NCI-H748 (cell line): Measurements from ENCODE around the gene MYCBP2.
"Not testable (repeated sequence)": the region's sequence is repeated elsewhere in the genome, so short reads cannot be mapped to it uniquely, and the experiment has no call there.

Experiments used
- DNase-seq: peaks from one replicate; lab custom pipeline; 2025; ENCODE audit not compliant: unreplicated experiment; lab: John Stamatoyannopoulos, UW

The MYCBP2 gene

DNA sequence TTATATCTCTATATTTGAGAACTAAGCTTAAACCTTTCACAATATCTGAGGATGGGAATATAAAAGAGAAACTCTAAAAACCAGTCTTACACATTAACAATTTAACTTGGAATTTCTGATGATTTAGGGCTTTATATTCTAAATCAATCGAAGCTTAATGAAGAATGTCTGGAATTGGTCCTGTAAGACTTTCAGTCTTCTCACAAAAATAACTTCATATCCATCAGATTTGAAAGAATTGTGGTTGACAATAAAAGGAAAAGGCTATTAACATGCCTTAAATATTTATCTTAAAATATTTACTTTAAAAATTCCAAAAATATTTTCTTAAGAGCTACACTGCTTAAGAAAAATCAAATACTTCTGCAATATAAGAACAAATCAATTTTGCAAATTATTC is 27.3 kb downstream of the MYCBP2 start:
- DNase-seq: no peak

DNA sequence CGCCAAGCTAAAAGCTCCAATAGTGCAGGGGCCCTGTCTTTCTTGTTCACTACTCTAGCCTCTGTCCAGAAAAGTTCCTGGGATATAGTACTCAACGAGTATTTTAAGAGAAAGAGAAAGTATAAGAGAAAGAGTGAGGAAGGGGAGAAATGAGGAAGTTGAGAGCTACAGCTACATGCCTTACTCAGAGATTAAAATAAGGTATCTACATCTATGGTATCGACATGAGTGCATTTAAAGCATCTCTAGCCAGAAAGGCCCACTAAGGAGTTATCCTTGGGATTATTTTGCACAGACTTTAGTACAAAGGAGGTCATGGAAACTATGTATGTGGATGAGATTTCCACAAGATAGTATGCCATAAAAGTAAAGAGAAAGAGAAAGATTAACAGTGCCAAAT is 28.5 kb downstream of the MYCBP2 start:
- DNase-seq: no peak

DNA sequence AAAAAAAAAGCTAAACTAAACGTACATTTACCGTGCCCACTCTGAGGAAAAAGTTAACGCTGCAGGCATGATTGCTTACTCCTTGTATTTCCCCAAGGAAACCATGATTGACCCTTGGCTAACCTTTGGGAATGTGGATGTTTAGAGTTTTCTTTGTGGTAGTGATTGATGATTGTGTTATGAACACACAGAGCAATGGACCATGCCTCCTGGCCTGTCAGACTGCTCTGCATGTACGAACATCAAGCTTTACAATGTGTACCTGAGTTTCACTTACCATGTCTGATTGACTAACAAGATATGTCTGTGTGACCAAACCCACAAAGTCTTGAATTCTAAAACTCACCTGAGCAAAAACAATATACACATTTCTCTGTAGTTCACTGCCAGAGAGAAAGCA is 35.1 kb downstream of the MYCBP2 start:
- DNase-seq: no peak

DNA sequence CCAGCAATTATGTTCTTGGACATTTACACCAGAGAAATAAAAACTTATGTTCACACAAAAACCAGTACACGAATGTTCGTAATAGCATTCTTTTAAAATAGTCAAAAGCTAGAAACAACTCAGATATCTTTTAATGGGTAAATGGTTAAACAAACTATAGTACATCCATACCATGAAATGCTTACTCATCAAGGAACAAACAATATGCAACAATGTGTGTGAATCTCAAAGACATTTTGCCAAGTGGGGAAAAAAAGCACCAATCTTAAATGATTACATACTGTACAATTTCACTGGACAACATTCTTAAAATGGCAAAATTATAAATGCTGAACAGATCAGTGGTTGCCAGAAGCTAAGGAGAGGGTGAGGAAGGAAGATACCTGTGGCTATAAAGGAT is 36.6 kb downstream of the MYCBP2 start:
- DNase-seq: no peak

DNA sequence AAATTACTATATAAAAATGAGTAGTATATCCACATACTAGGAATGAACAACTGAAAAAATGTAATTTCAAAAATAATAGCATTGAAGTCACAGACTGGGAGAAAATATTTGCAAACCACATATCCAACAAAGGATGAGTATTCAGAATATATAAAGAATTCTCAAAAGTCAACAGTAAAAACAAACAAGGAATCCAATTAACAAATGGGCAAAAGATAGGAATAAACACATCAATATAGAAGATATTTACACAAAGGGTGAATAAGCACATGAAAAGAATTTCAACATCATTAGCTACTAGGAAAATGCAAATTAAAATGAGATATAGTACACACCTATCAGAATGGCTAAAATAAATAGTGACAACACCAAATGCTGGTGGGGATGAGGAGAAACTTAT is 37.0 kb downstream of the MYCBP2 start:
- no peak for DNase-seq

DNA sequence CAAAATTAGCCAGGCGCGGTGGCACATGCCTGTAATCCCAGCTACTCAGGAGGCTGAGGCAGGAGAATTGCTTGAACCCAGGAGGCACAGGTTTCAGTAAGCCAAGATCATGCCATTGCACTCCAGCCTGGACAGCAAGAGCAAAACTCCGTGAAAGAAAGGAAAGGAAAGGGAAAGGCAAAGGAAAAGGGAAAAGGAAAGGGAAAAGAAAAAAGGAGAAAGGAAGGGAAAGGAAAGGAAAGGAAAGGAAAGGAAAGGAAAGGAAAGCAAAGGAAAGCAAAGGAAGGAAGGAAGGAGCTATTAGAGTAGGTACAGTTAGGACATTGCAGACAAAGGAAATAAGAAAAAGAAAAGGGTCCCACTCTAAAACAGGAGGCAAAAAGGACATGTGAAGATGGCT is 41.3 kb downstream of the MYCBP2 start:
- not testable (repeated sequence) for DNase-seq

DNA sequence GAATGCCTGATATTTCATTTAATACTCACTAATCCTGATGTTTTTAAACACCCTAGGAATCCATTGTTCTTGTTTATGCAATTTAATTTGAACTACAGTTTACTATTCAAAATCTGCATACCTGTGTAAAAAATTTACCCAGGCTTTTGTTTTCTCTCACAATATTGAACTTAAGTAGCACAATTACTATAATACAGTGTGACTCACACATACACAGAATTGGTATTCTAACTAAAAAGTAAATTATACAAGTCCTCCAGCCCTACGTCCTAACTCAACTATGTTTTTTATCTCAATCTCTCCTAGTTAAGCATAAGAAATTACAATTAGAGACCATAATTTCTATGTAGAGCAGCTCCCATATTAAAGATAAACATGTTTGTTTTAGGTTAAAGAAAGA is 41.8 kb downstream of the MYCBP2 start:
- DNase-seq: no peak

DNA sequence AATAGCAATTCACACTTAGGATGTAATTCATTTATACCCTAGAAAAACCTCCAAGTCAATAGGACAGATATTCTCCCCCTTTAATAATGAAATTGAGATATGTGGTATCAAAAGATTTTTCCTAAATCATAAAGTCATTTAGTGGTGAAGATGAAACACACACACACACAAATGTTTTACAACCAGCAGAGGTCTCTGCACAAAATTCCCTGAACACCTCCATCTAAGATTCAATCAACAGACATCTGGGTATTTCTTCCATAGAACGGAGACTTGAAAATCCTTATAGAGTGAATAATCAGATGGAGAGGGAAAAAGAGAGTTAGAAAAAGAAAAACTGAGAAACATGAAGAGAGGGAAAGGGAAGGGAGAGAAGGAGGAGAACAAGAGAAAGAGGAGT is 52.8 kb downstream of the MYCBP2 start:
- no peak for DNase-seq

DNA sequence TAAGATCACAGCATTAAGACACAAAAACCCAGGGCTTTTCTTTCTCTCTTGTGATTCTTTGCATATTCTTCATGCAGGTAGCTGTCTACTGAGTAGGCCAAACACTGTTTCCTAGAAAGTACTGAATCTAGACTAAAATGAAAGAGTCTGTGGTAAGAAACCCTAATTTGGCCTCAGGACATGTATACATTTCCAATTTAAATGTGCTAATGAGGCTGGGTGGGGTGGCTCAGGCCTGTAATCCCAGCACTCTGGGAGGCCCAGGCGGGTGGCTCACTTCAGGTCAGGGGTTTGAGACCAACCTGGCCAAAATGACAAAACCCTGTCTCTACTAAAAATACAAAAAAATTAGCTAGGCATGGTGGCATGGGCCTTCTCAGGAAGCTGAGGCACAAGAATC is 57.8 kb downstream of the MYCBP2 start:
- DNase-seq: no peak

DNA sequence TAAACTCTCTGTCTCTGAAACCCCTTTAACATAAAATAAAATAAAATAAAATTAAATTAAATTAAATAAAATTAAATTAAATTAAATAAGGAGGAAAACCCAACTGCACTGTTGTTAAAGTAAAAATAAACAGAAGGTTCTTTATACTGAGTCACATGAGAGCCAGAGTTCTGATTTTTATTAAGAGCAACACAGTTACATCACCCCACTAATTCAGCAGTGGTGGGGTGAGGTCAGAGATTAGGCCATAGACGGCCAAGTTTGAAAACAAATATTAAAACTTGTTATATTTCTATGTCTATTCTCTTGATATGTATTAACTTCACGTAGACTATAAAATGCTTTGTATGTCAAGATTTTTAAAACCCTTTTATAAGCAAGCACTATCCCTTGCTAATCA is 59.5 kb downstream of the MYCBP2 start:
- no peak for DNase-seq

DNA sequence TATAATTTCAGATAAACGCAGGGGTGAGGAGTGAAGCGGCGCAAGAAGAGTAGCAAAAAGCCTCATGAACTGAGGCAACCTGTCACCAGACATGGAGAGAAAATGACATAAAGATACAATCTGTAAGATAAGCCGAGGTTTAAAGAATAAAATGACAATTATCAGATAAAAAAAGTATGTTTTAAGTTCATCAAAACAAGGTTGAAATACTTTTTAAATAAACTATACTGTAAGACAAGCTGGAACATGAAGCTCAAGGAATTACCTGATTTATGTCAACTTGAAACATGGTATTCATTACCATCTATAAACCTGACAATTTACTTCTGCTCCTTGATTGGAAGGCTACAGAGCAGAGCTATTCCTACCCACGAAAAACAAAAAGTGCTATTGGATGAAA is 61.6 kb downstream of the MYCBP2 start:
- no peak for DNase-seq

DNA sequence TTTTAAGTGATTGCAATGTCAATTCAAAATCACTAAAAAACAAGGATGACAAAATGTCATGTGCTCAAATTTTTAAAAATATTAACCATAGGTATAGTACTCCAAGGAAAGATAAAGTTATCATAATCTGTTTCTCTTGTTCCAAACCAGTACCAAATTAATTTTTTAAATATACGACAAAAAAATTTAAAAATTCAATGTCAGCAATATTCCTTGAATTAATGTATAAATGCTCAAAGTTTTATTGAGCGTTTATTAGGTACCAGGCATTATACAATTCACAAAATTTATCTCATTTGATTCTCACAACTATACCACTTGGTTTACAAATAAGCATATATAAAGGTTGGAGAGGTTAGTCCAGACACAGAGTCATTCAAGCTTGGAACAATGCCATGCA is 64.7 kb downstream of the MYCBP2 start:
- DNase-seq: no peak

DNA sequence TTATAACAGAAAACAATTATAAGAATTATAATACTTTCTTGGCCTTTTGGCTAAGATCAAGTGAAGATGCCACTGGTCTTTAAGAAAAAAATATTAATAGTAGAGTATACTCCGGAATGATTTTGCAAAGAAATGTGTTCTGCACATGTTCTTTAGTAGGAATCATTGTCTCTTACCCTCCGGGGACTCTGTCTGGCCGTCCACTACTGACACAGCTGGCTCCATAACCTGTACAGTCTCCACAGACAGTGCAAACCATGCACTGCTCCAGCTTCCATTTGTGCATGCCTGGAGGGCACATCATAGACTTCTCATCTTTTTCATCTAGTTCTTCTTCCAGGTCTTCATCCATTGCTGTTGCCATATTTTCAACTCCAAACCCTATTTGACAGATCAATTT is 75.9 kb downstream of the MYCBP2 start:
- DNase-seq: no peak

DNA sequence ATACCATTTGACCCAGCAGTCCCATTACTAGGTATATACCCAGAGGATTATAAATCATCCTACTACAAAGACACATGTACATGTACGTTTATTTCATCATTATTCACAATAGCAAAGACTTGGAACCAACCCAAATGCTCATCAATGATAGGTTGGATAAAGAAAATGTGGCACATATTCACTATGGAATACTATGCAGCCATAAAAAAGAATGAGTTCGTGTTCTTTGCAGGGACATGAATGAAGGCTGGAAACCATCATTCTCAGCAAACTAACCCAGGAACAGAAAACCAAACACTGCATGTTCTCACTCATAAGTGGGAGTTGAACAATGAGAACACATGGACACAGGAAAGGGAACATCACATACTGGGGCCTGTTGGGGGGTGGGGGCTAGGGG is 81.7 kb downstream of the MYCBP2 start:
- not testable (repeated sequence) for DNase-seq

DNA sequence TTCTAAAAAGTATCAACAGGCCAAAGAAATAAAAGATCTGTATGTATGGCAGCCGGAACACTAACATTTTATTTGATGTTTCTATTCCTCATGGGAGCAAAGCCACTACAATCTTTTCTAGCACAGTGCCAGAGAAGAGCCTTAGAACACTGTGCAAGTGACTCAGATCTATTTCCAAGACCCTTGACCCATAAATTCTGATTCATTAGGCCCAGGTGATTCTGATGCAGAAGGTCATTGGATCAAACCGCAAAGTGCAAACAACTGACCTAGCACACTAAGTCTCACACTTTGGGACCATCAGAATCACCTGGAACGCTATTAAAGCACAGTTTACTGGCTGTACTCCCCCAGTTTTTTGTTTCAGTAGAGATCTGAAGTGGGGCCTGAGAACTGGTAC is 87.6 kb downstream of the MYCBP2 start:
- DNase-seq: no peak

DNA sequence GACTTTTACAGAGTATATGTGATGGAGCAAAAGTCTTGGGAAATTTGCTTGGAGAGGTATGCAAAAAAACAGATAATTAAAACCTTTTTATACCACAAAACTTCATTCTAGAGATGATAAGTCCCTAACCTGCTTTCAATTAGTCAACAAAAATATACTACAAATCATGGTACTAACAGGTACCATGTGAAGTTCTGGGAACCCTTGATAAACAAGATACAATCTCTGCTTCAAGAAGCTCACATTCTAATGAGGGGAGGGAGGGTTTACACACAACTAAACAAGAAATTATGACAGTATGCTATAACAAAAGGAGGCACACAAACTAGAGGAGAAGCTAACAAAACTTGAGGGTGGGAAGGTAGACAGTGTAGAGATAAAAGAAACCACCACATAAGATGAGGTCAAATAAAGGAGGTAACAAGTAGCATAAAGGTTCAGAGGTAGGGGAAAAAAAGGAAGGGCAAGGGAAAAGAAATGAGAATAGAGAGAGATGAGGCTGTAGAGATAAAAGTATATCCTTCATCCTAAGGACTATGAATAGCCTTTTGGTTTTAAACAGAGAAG is 91.4 kb downstream of the MYCBP2 start:
- DNase-seq: no peak

DNA sequence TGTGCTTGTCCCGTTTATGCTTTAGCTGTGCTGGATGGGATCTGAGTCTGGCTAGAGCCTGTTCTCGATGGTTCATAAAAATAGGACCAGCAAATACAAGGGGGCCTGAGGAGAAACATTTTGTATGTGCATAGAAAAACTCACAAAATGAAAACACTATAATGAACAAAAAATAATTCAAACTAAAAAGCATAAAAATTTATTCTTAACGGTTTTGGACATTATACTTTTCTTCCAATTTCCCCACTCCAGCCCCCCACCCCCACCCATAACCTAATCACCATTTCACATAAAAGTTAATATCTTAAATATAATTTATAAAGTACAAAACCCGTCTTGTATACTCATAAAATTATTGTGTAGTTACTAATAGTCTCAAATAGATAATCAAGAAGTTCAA is 93.7 kb downstream of the MYCBP2 start:
- DNase-seq: no peak

DNA sequence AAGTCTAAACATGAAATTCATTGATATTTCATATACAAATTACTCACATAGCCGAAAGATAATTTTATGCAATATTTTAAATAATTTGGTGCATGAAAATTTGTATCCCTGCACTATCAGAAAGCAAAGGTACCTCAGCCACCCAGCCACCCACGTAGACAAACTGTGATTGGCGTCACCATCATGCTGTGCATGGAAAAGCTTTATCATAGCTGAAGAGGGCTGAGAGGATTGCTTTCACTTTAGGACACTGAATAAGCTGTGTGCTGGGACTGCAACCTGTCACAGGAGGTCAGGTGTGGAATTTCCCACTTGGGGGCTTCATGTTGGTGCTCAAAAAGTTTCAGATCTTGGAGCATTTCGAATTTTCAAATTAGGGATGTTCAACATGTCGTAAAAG is 96.3 kb downstream of the MYCBP2 start:
- DNase-seq: no peak

DNA sequence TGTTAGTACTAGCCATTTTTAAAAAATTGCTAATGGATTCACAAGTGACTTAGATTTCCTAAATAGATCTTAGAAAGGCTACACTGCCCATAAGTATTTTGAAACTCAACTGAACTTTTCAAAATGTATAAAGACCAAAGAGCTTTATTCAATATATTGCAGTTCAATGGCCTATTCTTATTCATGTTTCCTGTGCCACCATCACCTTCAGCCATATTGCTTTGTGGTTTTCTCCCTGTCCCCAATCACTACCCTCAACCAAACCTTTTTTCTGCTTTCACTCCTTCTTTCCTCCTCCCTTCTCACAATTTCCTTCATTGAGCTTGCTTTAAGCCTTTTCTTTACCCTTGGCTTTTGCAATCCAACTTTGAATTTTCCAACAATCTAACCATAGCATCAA is 100.9 kb downstream of the MYCBP2 start:
- DNase-seq: no peak

DNA sequence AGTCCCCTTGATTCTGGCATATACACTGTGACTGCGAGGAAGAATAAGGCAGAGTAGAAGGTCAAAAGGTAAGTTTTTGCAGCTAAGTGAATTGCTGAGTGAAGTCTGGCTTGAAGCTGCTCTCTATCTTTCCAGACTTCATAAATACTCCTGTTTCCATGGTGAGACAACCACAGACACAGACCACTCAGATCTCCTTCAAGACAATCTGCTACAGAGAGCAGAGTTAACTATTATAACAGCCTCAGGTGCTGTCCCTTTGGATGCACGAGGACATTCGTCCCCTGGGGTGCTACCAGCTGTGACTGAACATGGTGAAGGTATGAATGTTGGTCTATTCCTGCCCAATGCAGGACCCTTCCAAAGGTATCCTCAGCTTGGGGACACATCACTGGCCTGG is 104.0 kb downstream of the MYCBP2 start:
- no peak for DNase-seq

DNA sequence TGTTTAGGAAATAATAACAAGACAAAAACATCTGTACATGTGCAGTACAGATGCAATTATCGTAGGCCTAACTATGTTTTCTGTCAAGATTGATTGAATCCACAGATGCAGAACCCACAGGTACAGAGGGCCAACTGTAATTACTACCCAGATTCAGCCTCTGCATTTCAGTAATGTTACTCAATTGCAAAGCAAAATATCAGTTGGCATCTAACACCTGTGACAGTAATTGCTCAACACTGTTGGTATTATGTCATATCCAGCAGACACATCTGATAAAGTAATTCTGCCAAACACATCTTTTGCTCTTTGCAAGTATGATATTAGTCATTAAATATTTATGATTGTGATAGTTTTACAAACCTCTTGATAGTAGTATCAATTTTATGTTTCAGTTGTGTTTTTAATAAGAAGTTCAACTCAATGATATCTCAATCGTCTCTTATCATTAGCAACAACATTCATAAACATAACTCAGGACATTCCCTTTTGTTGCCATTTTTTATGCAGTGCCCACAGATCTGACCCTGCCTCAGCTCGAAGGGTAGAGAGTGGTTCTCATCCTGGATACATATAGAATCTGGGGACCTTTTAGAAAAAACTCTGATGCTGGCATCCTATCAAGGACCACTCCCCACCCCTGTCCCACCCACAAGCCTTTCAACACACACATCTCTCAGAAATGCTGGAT is 104.7 kb downstream of the MYCBP2 start:
- no peak for DNase-seq

DNA sequence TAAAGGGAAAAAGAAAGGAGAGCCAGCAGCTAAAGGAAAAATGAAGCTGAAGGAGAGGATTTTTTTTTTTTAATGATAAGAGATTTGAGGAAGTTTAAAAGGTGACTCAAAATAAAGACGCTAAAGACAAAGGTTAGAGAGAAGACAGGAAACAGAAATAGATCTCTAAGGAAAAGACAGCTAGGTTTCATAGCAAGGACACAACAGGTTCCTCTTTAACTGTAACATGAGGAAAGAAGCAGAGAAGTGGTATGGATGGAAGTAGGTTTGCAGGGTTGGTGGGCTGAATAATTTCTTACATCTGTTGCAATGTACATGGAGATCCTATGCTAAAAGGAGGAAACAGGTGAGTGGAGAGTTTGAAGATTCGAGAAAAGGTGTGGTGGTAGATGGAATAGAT is 107.5 kb downstream of the MYCBP2 start:
- no peak for DNase-seq

DNA sequence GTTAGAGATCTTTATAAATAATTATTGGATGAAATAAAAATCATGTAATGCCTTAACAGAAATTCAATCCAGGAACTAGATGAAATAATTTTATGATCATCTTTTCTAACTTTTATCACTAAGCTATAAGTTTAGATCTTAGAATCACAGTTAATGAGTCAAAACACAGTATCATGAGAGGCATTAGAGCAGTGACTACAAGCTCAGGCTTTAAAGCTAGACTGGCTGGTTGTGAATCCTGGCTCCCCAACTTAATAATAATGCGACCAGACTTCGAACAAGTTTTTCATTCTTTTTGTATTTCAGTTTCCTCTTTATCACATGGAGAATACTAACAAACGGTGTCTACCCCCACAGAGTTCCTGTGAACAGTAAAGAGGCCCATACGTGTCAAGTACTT is 108.6 kb downstream of the MYCBP2 start:
- no peak for DNase-seq
